Neural cell (in vitro differentiated cells): ENCODE measurements around the gene UBE3B.

Experiments used
- POLR2AphosphoS5 ChIP-seq: IDR thresholded peaks from 2 replicates; pipeline ENCODE4 v1.6.1; 2012
- TF ChIP-seq, protein P1 (sequence below): fragments of 450-650 bp; IDR thresholded peaks from 2 replicates; pipeline ENCODE4 v1.5.1; 2014; ENCODE audit warnings: antibody characterized with exemption, mild to moderate bottlenecking, moderate library complexity; ENCODE audit not compliant: poor library complexity, severe bottlenecking

DNA sequence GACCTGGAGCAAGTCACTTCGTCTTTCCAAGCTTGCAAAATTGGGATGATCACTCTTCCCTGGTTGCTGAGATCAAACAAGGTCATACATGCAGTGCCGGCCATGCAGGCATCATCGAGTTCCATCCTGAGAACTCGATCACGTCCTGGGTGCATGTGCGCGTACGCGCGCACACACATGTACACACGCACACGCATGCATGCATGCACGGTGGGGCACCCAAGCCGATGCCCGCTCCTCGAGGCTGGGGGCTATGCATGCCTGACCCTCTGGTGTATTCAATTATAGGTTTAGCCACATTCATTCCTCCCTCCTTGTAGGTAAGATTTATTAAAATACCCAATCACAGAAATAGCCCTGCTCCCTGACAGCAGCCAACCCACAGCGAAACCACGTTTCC, 69.9 kb downstream of the UBE3B start:
- TF ChIP-seq, protein P1, sequence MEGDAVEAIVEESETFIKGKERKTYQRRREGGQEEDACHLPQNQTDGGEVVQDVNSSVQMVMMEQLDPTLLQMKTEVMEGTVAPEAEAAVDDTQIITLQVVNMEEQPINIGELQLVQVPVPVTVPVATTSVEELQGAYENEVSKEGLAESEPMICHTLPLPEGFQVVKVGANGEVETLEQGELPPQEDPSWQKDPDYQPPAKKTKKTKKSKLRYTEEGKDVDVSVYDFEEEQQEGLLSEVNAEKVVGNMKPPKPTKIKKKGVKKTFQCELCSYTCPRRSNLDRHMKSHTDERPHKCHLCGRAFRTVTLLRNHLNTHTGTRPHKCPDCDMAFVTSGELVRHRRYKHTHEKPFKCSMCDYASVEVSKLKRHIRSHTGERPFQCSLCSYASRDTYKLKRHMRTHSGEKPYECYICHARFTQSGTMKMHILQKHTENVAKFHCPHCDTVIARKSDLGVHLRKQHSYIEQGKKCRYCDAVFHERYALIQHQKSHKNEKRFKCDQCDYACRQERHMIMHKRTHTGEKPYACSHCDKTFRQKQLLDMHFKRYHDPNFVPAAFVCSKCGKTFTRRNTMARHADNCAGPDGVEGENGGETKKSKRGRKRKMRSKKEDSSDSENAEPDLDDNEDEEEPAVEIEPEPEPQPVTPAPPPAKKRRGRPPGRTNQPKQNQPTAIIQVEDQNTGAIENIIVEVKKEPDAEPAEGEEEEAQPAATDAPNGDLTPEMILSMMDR = no peak
- no peak for TF ChIP-seq POLR2AphosphoS5
